Measurements from ENCODE around the gene ABCD2. TPM values are rescaled to one million over a fixed set of nuclear protein-coding genes. Genes with fewer than 3 reads are reported as not detected.
"Not testable (repeated sequence)": the region's sequence is repeated elsewhere in the genome, so short reads cannot be mapped to it uniquely, and the experiment has no call there.

Gene ABCD2
- total RNA-seq (2014; rRNA removed; shearing (Covaris generic)) = not detected in 2 replicates

DNA sequence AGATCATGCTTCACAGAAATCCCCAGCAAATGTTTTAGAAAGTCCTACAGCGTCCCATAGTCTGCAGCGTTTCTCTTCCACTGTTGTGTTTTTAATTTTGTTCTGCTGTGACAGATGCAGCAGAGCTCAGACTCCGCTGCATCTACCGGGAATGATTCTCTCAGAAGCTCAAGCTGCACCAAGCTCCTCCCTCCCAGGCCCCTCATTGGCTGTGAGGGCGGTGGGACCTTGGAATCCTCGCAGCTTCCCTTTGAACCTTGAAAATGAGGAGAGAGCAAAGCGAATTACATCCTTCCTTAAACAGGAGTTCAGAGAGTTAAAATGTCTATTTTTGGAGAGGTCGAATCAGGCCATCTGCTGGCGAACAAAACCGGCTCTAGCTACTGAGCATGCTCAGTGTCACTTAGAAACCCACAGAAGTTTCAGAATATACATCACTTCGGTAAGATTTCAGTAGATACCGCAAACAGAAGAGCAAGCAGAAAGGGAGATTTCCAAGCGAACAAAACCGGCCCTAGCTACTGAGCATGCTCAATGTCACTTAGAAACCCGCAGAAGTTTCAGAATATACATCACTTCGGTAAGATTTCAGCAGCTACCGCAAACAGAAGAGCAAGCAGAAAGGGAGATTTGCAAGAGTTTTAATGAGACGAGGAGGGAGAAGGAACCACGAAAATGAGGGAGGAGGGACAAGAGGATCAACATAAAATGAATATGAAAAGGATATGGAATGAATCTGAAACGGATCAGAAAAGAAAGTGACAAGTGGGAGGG, at the start of gene ABCD2:
Gene ABCD2, minus strand, starts transcription at position 144 of the 774 bp plus-strand sequence. CDS start 188 bp downstream, outside the sequence.
- Histone ChIP-seq H3K9me3 (replicated peaks) (no peaks in the 10 kb centered on the region), H3K27ac (no peak within 1 kb of the TSS), H3K4me1 (replicated peaks) (peaks cover 5% of the 10 kb centered on the region; the same call in 1 of the 2 replicates), H3K4me3 (peak within 1 kb of the TSS; percentile 33), H3K27me3 (replicated peaks) (no peaks in the 10 kb centered on the region), H3K36me3 (no peaks in the 10 kb centered on the region)
- DNase-seq (ENCODE audit: low read depth in 1 of 2, low spot score in 2 of 2) = peak; percentile 43 to 45

GRCh38 chr12:39660101-39660500, 40.5 kb upstream of the ABCD2 start:
- Histone ChIP-seq H3K4me3 (no peak overlapping the region), H3K27ac (no peak overlapping the region), H3K4me1 (replicated peaks) (no peaks in the 10 kb centered on the region), H3K9me3 (replicated peaks) (no peaks in the 10 kb centered on the region), H3K27me3 (replicated peaks) (no peaks in the 10 kb centered on the region), H3K36me3 (no peaks in the 10 kb centered on the region)
- no peak for DNase-seq (ENCODE audit: low read depth in 1 of 2, low spot score in 2 of 2)

- Histone ChIP-seq H3K9me3 (replicated peaks) (no peaks in the 10 kb centered on the region), H3K4me1 (replicated peaks) (no peaks in the 10 kb centered on the region), H3K4me3 (no peak overlapping the region), H3K27me3 (replicated peaks) (no peaks in the 10 kb centered on the region; the same call in 1 of the 2 replicates), H3K36me3 (no peaks in the 10 kb centered on the region), H3K27ac (no peak overlapping the region)
- no peak for DNase-seq (ENCODE audit: low read depth in 1 of 2, low spot score in 2 of 2)
Measured at GRCh38 chr12:39647383-39647782, 27.8 kb upstream of the ABCD2 start.

- no peak for DNase-seq (ENCODE audit: low read depth in 1 of 2, low spot score in 2 of 2)
- Histone ChIP-seq H3K9me3 (replicated peaks) (no peaks in the 10 kb centered on the region), H3K4me1 (replicated peaks) (no peaks in the 10 kb centered on the region), H3K27me3 (replicated peaks) (no peaks in the 10 kb centered on the region; the same call in 1 of the 2 replicates), H3K27ac (no peak overlapping the region), H3K4me3 (no peak overlapping the region), H3K36me3 (no peaks in the 10 kb centered on the region)
Measured at GRCh38 chr12:39646963-39647362, 27.4 kb upstream of the ABCD2 start.

DNA sequence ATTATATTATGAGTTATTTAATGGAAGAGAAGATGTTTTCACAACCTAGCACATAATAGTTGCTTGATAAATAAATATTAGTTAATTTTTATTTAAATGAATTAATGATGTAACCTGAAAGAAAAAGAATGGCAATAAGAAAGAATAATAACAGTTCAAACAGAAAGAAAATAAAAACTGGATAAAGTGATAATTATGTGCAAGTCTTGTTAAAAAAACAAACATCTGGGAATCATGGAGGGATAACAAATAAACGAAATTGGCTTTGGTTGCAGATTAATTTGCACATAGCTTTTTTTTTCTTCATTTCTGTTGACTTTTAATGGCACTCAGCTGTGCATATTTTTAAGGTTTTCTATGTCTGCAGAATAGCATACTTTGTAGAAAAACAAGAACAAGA, 23.4 kb upstream of the ABCD2 start:
- Histone ChIP-seq H3K9me3 (replicated peaks) (no peaks in the 10 kb centered on the region), H3K27me3 (replicated peaks) (no peaks in the 10 kb centered on the region; the same call in 1 of the 2 replicates), H3K36me3 (no peaks in the 10 kb centered on the region), H3K27ac (no peak overlapping the region), H3K4me1 (replicated peaks) (no peaks in the 10 kb centered on the region), H3K4me3 (no peak overlapping the region)
- no peak for DNase-seq (ENCODE audit: low read depth in 1 of 2, low spot score in 2 of 2)

GRCh38 chr12:39638840-39639239, 19.2 kb upstream of the ABCD2 start:
- Histone ChIP-seq H3K27me3 (replicated peaks) (no peaks in the 10 kb centered on the region; the same call in 1 of the 2 replicates), H3K36me3 (no peaks in the 10 kb centered on the region), H3K9me3 (replicated peaks) (no peaks in the 10 kb centered on the region), H3K4me1 (replicated peaks) (no peaks in the 10 kb centered on the region), H3K27ac (no peak overlapping the region), H3K4me3 (no peak overlapping the region)
- no peak for DNase-seq (ENCODE audit: low read depth in 1 of 2, low spot score in 2 of 2)

GRCh38 chr12:39638178-39638577, 18.6 kb upstream of the ABCD2 start:
- Histone ChIP-seq H3K27ac (no peak overlapping the region), H3K27me3 (replicated peaks) (no peaks in the 10 kb centered on the region), H3K4me3 (no peak overlapping the region), H3K36me3 (no peaks in the 10 kb centered on the region), H3K9me3 (replicated peaks) (no peaks in the 10 kb centered on the region), H3K4me1 (replicated peaks) (no peaks in the 10 kb centered on the region)
- DNase-seq (ENCODE audit: low read depth in 1 of 2, low spot score in 2 of 2) = no peak

- no peaks in the 10 kb centered on the region for H3K4me1 ChIP-seq (replicated peaks)
- no peaks in the 10 kb centered on the region for H3K9me3 ChIP-seq (replicated peaks)
- DNase-seq (ENCODE audit: low read depth in 1 of 2, low spot score in 2 of 2) = no peak
- H3K36me3 ChIP-seq = no peaks in the 10 kb centered on the region
- no peak overlapping the region for H3K27ac ChIP-seq
- H3K4me3 ChIP-seq = no peak overlapping the region
- no peaks in the 10 kb centered on the region for H3K27me3 ChIP-seq (replicated peaks)
Measured at GRCh38 chr12:39632670-39633069, 13.1 kb upstream of the ABCD2 start.

DNA sequence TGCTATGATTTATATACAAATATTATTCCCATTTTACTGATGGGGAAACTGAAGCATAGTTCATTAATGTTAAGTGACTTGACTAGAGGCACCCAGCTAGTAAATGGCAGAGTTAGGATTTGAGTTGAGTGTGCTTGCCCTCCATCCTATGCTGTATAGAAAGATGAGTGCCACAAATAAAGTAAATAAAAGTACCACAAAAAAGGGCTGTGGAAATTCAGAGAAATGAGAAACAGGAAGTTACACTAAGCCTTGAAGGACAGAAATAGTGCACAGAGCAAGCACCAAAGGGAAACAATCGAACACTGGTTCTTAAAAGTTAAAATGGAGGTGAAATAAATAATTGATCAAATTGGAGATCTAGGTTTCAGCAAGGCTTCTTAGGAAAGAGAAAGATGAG, 9.2 kb upstream of the ABCD2 start:
- H3K36me3 ChIP-seq = no peaks in the 10 kb centered on the region
- no peaks in the 10 kb centered on the region for H3K4me1 ChIP-seq (replicated peaks)
- H3K27me3 ChIP-seq (replicated peaks) = no peaks in the 10 kb centered on the region
- H3K4me3 ChIP-seq = no peak overlapping the region
- no peak for DNase-seq (ENCODE audit: low read depth in 1 of 2, low spot score in 2 of 2)
- H3K9me3 ChIP-seq (replicated peaks) = no peaks in the 10 kb centered on the region
- no peak overlapping the region for H3K27ac ChIP-seq

DNA sequence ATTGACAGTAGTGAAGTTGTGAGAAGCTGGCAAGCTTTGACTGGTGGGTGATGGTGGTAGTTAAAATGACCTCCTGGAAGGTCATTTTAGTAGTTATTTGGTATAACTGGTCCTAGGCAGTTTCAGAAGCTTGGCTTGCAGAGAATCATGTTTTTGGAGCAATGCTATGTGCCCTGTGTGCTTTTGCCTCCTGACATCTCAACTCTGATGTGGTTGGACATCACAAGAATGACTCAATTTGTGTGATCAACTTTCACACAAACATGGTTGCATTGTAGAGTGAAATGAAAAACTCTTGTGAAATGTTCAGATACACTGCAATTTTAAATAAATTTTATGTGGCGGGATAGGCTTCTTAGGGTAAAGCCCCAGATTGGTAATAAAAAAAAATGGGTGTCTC, 8.3 kb upstream of the ABCD2 start:
- Histone ChIP-seq H3K4me1 (replicated peaks) (no peaks in the 10 kb centered on the region), H3K27me3 (replicated peaks) (no peaks in the 10 kb centered on the region), H3K36me3 (no peaks in the 10 kb centered on the region), H3K4me3 (no peak overlapping the region), H3K9me3 (replicated peaks) (no peaks in the 10 kb centered on the region), H3K27ac (no peak overlapping the region)
- no peak for DNase-seq (ENCODE audit: low read depth in 1 of 2, low spot score in 2 of 2)

DNA sequence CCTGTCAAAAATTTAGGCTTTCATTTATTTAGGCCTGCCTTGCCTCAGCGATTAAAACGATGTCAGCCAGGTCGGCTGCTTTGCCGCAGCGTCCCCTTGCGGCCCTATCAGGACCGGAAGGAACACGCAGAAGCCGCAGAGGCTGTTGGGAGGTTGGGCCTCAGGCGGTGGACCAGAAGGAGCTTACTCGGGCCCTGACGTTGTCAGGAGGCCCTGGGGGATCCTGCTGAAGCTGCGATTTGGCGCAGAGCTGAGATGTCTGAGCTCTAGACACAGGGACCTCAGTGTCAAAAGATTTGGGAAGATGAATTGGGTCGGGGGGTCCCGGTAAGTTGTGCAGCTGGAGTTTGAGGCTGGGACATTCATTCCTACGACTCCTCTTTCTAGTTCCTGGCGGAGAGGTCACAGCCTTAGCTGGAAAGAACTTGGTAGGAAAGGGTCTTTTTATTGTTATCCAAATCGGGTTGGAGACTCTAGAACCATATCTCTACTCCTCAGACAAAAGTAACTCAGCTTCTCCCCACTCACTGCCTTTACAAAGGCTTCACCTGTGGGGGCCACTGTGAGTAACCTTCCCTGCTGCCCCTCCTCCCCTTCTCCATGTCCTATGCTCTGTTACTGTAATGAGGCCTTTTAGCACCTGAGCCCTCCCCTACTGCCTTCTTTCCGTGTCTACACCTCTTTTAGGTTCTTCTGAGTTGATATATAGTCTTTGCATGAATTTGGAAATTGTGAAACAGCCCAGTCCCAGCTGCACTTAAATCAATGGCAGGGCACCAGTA, 6.6 kb upstream of the ABCD2 start:
- Histone ChIP-seq H3K4me3 (no peak overlapping the region), H3K27me3 (replicated peaks) (no peaks in the 10 kb centered on the region), H3K4me1 (replicated peaks) (no peaks in the 10 kb centered on the region), H3K27ac (no peak overlapping the region), H3K36me3 (no peaks in the 10 kb centered on the region), H3K9me3 (replicated peaks) (no peaks in the 10 kb centered on the region)
- DNase-seq (ENCODE audit: low read depth in 1 of 2, low spot score in 2 of 2) = no peak

- H3K27ac ChIP-seq = no peak overlapping the region
- no peaks in the 10 kb centered on the region for H3K36me3 ChIP-seq
- no peaks in the 10 kb centered on the region for H3K9me3 ChIP-seq (replicated peaks)
- peaks cover 5% of the 10 kb centered on the region; the same call in 1 of the 2 replicates for H3K4me1 ChIP-seq (replicated peaks)
- H3K4me3 ChIP-seq = no peak overlapping the region
- H3K27me3 ChIP-seq (replicated peaks) = no peaks in the 10 kb centered on the region
- DNase-seq (ENCODE audit: low read depth in 1 of 2, low spot score in 2 of 2) = no peak
Measured at GRCh38 chr12:39623919-39624318, 4.3 kb upstream of the ABCD2 start.

DNA sequence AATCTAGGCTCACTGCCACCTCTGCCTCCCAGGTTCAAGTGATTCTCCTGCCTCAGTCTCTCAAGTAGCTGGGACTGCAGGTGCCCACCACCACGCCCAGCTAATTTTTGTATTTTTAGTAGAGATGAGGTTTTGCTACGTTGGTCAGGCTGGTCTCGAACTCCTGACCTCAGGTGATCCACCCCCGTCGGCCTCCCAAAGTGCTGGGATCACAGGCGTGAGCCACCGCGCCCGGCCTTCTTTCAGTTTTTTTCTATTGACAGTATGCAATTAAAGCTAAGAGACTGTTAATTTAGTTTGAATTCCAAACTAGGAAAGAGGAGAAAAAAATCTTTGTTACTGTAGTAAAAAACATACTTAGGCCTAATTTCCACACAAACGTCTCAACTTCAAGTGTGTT, 3.6 kb upstream of the ABCD2 start:
- not testable (repeated sequence) for H3K36me3 ChIP-seq; DNase-seq (ENCODE audit: low read depth in 1 of 2, low spot score in 2 of 2); H3K27ac ChIP-seq; H3K4me3 ChIP-seq; H3K27me3 ChIP-seq (replicated peaks); H3K4me1 ChIP-seq (replicated peaks); H3K9me3 ChIP-seq (replicated peaks)

DNA sequence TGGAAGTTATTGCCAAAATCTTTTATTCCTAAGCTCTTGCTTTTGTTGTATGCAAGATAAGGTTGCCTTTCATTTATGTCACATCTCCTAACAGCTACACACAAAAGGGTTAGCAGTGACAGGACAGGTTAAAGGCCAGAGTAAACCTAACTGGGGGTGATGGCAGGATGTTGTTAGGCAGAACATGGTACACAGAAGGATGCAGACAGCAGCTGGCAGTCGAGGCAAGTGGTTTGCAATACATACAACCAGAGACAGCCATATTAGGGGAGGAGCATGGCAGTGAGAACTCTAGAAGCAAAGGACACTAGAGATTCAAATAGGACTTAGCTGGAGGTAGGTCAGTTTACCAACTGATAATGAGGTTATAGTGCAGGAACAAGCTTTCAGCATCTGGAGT, 2.7 kb upstream of the ABCD2 start:
- Histone ChIP-seq H3K9me3 (replicated peaks) (no peaks in the 10 kb centered on the region), H3K4me3 (no peak overlapping the region), H3K27ac (no peak overlapping the region), H3K36me3 (no peaks in the 10 kb centered on the region), H3K4me1 (replicated peaks) (peaks cover 5% of the 10 kb centered on the region; the same call in 1 of the 2 replicates), H3K27me3 (replicated peaks) (no peaks in the 10 kb centered on the region)
- no peak for DNase-seq (ENCODE audit: low read depth in 1 of 2, low spot score in 2 of 2)

Measured in SJSA1 (cell line).